Esophagus squamous epithelium (tissue), 5 donors: ENCODE data around the gene RASAL2. TPM values are rescaled to one million over a fixed set of nuclear protein-coding genes. Genes with fewer than 3 reads are reported as not detected.

Source experiments
- DNase-seq: peaks from one replicate; lab custom pipeline; 2025; lab: John Stamatoyannopoulos, UW
- H3K27ac ChIP-seq, 4 donors: fragments of 200-600 bp; sonication (generic); one replicate each; pipeline ENCODE4 v1.5.1; 2016 to 2019; ENCODE audit warnings: mild to moderate bottlenecking in 1 of 4
- H3K27me3 ChIP-seq, 4 donors: fragments of 200-600 bp; sonication (generic); 1 replicate in 3 of 4; 2 replicates in 1 of 4; pipeline versions ENCODE4 v1.5.1 to v1.6.0; 2017 to 2021; ENCODE audit warnings: antibody characterized with exemption in 1 of 4
- H3K36me3 ChIP-seq, 3 donors: fragments of 200-600 bp; sonication (generic); one replicate each; pipeline ENCODE4 v1.5.1; 2016 to 2019
- H3K4me1 ChIP-seq, 3 donors: fragments of 200-600 bp; sonication (generic); one replicate each; pipeline ENCODE4 v1.5.1; 2017 to 2019
- H3K4me3 ChIP-seq, 4 donors: fragments of 200-600 bp; sonication (generic); 1 replicate in 3 of 4; 2 replicates in 1 of 4; pipeline ENCODE4 v1.5.1; 2016 to 2019; ENCODE audit warnings: mild to moderate bottlenecking in 2 of 4, moderate library complexity in 1 of 4
- H3K9me3 ChIP-seq, 3 donors: fragments of 200-600 bp; sonication (generic); one replicate each; pipeline ENCODE4 v1.5.1; 2016 to 2019
- CTCF ChIP-seq, 6 experiments: fragments of 450-650 bp in 4 of 6; fragments of 200-600 bp in 2 of 6; sonication (generic) in 2 of 6; IDR thresholded peaks; one replicate each; pipeline ENCODE4 v1.5.1; 2016 to 2019; ENCODE audit warnings: antibody characterized with exemption in 6 of 6, mild to moderate bottlenecking in 4 of 6, moderate library complexity in 4 of 6
- POLR2A ChIP-seq, 4 donors: fragments of 450-650 bp; IDR thresholded peaks; one replicate each; pipeline ENCODE4 v1.6.1; 2017; ENCODE audit warnings: antibody characterized with exemption in 4 of 4, mild to moderate bottlenecking in 4 of 4, moderate library complexity in 3 of 4
- WGBS, 2 donors: methylation state at CpG; one replicate each; pipeline ENCODE4 v1.1.5; 2018; 5-methylcytosine and 5-hydroxymethylcytosine counted together
- intact Hi-C: fragments of 100-400 bp; cut with DNase I; formaldehyde crosslinking; loops from one replicate; pipeline ENCODE4 v1.15.0; 2022
- total RNA-seq, 4 donors: library from RNA; depleted of rRNA; stranded (reverse); fragments of >200 nt; gene quantifications; one replicate each; pipeline ENCODE4 v1.1.0, GENCODE V29; 2016
- donor health status: DM: yes; HTN: yes; CAD: no.

The RASAL2 gene
- total RNA-seq, 4 donors from 2014 or later: 20.4 to 29.8 (median 25.5) TPM

- no peak for DNase-seq
- no peaks in the 10 kb centered on the region for H3K9me3 ChIP-seq
- 45 to 56% methylated on average over 8 of the region's 8 CpGs for WGBS, 2 donors
- TF ChIP-seq CTCF (IDR thresholded peaks at IDR 0.05) (no peak), POLR2A (IDR thresholded peaks at IDR 0.05) (no peak)
- H3K36me3 ChIP-seq: no peaks in the 10 kb centered on the region
- no peaks in the 10 kb centered on the region for H3K27me3 ChIP-seq
- intact Hi-C loops: no loop called here
- H3K27ac ChIP-seq: peak overlapping the region; percentile 18 to 77 (median 71)
- no peak overlapping the region for H3K4me3 ChIP-seq
- peaks cover 33 to 76% (median 42%) of the 10 kb centered on the region in 3 donors for H3K4me1 ChIP-seq
Measured at GRCh38 chr1:178055779-178056471, 38.0 kb upstream of the RASAL2 start.

- no peaks in the 10 kb centered on the region for H3K36me3 ChIP-seq
- no peaks in the 10 kb centered on the region for H3K9me3 ChIP-seq
- H3K4me1 ChIP-seq: peaks cover 39 to 87% (median 46%) of the 10 kb centered on the region in 3 donors
- 65 to 83% methylated on average over 11 of the region's 11 CpGs for WGBS, 2 donors
- no peak for TF ChIP-seq CTCF (IDR thresholded peaks at IDR 0.05)
- TF ChIP-seq POLR2A (IDR thresholded peaks at IDR 0.05): no peak
- no peaks in the 10 kb centered on the region for H3K27me3 ChIP-seq
- peak overlapping the region in 1 of 4 donors; percentile 5 for H3K4me3 ChIP-seq
- intact Hi-C loops: no loop called here
- peak overlapping the region; percentile 41 to 77 (median 71) for H3K27ac ChIP-seq
- no peak for DNase-seq
Measured at GRCh38 chr1:178057141-178057765, 36.7 kb upstream of the RASAL2 start.

- Histone ChIP-seq H3K36me3 (no peaks in the 10 kb centered on the region), H3K4me1 (peaks cover 39 to 80% (median 46%) of the 10 kb centered on the region in 3 donors), H3K27ac (peak overlapping the region; percentile 41 to 77 (median 71)), H3K4me3 (peak overlapping the region in 1 of 4 donors; percentile 27), H3K27me3 (no peaks in the 10 kb centered on the region), H3K9me3 (no peaks in the 10 kb centered on the region)
- DNase-seq: no peak
- 51% methylated on average over 7 of the region's 7 CpGs for WGBS, 2 donors
- TF ChIP-seq CTCF (IDR thresholded peaks at IDR 0.05): no peak
- TF ChIP-seq POLR2A (IDR thresholded peaks at IDR 0.05): no peak
- intact Hi-C loops: no loop called here
Measured at GRCh38 chr1:178057912-178058534, 35.9 kb upstream of the RASAL2 start.

GRCh38 chr1:178060789-178061556 lies 32.9 kb upstream of the RASAL2 start:
- intact Hi-C loops: no loop called here
- no peaks in the 10 kb centered on the region for H3K36me3 ChIP-seq
- WGBS, 2 donors: 16 to 31% methylated on average over 9 of the region's 9 CpGs
- TF ChIP-seq POLR2A (IDR thresholded peaks at IDR 0.05) (no peak), CTCF (IDR thresholded peaks at IDR 0.05) (no peak)
- H3K4me3 ChIP-seq: peak overlapping the region in 2 of 4 donors; percentile 4 to 17
- H3K27me3 ChIP-seq: no peaks in the 10 kb centered on the region
- no peaks in the 10 kb centered on the region for H3K9me3 ChIP-seq
- H3K4me1 ChIP-seq: peaks cover 31 to 60% (median 41%) of the 10 kb centered on the region in 3 donors
- no peak for DNase-seq
- peak overlapping the region; percentile 59 to 81 (median 72) for H3K27ac ChIP-seq
